KMS-11 (cell line): ENCODE data around the gene HDC.

Experiments used
- H2AFZ ChIP-seq: fragments of 200-600 bp; sonication (generic); 2 replicates; pipeline ENCODE4 v1.6.1; 2016; ENCODE audit warnings: antibody characterized with exemption, mixed run types, low read depth
- H3K27ac ChIP-seq: fragments of 200-600 bp; sonication (generic); 2 replicates; pipeline ENCODE4 v1.6.1; 2016; ENCODE audit warnings: mild to moderate bottlenecking, mixed run types
- H3K27me3 ChIP-seq: fragments of 200-600 bp; sonication (generic); 2 replicates; pipeline ENCODE4 v1.6.1; 2017; ENCODE audit warnings: mild to moderate bottlenecking, low read depth, mixed run types, moderate library complexity; ENCODE audit not compliant: insufficient read depth
- H3K36me3 ChIP-seq: fragments of 200-600 bp; sonication (generic); 2 replicates; pipeline ENCODE4 v1.6.1; 2017; ENCODE audit warnings: mild to moderate bottlenecking, mixed run types; ENCODE audit not compliant: insufficient read depth
- H3K4me1 ChIP-seq: fragments of 200-600 bp; sonication (generic); 2 replicates; pipeline ENCODE4 v1.6.1; 2016; ENCODE audit warnings: mild to moderate bottlenecking, low read depth, mixed run types; ENCODE audit not compliant: poor library complexity, severe bottlenecking
- H3K4me2 ChIP-seq: fragments of 200-600 bp; sonication (generic); 2 replicates; pipeline ENCODE4 v1.7.0; 2016; ENCODE audit warnings: mild to moderate bottlenecking, mixed run types
- H3K4me3 ChIP-seq: fragments of 200-600 bp; sonication (generic); IDR thresholded peaks from 2 replicates; pipeline ENCODE4 v1.6.1; 2017; ENCODE audit warnings: low read depth, low read length, mixed read lengths; ENCODE audit not compliant: insufficient read depth
- H3K79me2 ChIP-seq: fragments of 200-600 bp; sonication (generic); 2 replicates; pipeline ENCODE4 v1.6.1; 2016; ENCODE audit warnings: low read depth, mixed run types; ENCODE audit not compliant: insufficient read depth
- H3K9ac ChIP-seq: fragments of 200-600 bp; sonication (generic); 2 replicates; pipeline ENCODE4 v1.6.1; 2016; ENCODE audit warnings: mild to moderate bottlenecking, mixed run types
- H4K20me1 ChIP-seq: fragments of 200-600 bp; sonication (generic); 2 replicates; pipeline ENCODE4 v1.6.1; 2016; ENCODE audit warnings: mild to moderate bottlenecking, mixed run types; ENCODE audit not compliant: insufficient read depth
- CTCF ChIP-seq: fragments of 200-600 bp; sonication (generic); conservative IDR thresholded peaks from 2 replicates; pipeline ENCODE4 v1.6.1; 2017; ENCODE audit warnings: low read depth, mild to moderate bottlenecking, antibody characterized with exemption, low read length, moderate library complexity, mixed read lengths

HDC gene

GRCh38 chr15:50287324-50288116 lies 22.0 kb upstream of the HDC start:
- Histone ChIP-seq H3K4me3 (no peak overlapping the region), H3K9ac (no peak overlapping the region), H3K27me3 (no peaks in the 10 kb centered on the region), H3K27ac (no peak overlapping the region), H2AFZ (no peak overlapping the region), H4K20me1 (no peaks in the 10 kb centered on the region), H3K79me2 (no peaks in the 10 kb centered on the region), H3K36me3 (no peaks in the 10 kb centered on the region; the same call in 1 of the 2 replicates), H3K4me1 (peaks cover 20% of the 10 kb centered on the region), H3K4me2 (no peak overlapping the region)
- no peak for TF ChIP-seq CTCF

- Histone ChIP-seq H4K20me1 (no peaks in the 10 kb centered on the region), H3K4me1 (no peaks in the 10 kb centered on the region), H3K27ac (no peak overlapping the region), H3K27me3 (no peaks in the 10 kb centered on the region), H3K9ac (no peak overlapping the region), H2AFZ (no peak overlapping the region), H3K79me2 (no peaks in the 10 kb centered on the region), H3K4me3 (no peak overlapping the region), H3K4me2 (no peak overlapping the region), H3K36me3 (no peaks in the 10 kb centered on the region)
- TF ChIP-seq CTCF: no peak
Observed at GRCh38 chr15:50281427-50281826, 15.9 kb upstream of the HDC start.

- Histone ChIP-seq H3K27ac (no peak overlapping the region), H3K9ac (no peak overlapping the region), H3K4me1 (no peaks in the 10 kb centered on the region), H4K20me1 (no peaks in the 10 kb centered on the region), H3K4me3 (no peak overlapping the region), H3K27me3 (no peaks in the 10 kb centered on the region), H3K36me3 (no peaks in the 10 kb centered on the region), H3K4me2 (no peak overlapping the region), H2AFZ (no peak overlapping the region), H3K79me2 (no peaks in the 10 kb centered on the region)
- no peak for TF ChIP-seq CTCF
Observed at GRCh38 chr15:50280271-50280670, 14.7 kb upstream of the HDC start.

GRCh38 chr15:50278496-50278895 lies 13.0 kb upstream of the HDC start:
- Histone ChIP-seq H3K9ac (no peak overlapping the region), H3K4me1 (no peaks in the 10 kb centered on the region), H3K4me2 (no peak overlapping the region), H3K27me3 (no peaks in the 10 kb centered on the region), H2AFZ (no peak overlapping the region), H3K36me3 (no peaks in the 10 kb centered on the region), H3K27ac (no peak overlapping the region), H4K20me1 (no peaks in the 10 kb centered on the region), H3K4me3 (no peak overlapping the region), H3K79me2 (no peaks in the 10 kb centered on the region)
- no peak for TF ChIP-seq CTCF
